Measurements from ENCODE around the gene DGKI. TPM values are rescaled to one million over a fixed set of nuclear protein-coding genes. Genes with fewer than 3 reads are reported as not detected.

DGKI gene
- polyA plus RNA-seq, 3 donors, result 1.7 to 2.2 (median 2.0) TPM

Other genes with a start within 250 kb of the DGKI start
- 10 to 100 TPM; 52.0 to 56.7 (median 53.1) TPM for gene CREB3L2, start 155.1 kb upstream of the DGKI start, polyA plus RNA-seq (ENCODE audit: insufficient read length in 3 of 3)
- under 1 TPM; 0.13 to 0.20 (median 0.17) TPM for gene AKR1D1, start 229.5 kb upstream of the DGKI start, polyA plus RNA-seq (ENCODE audit: insufficient read length in 3 of 3)